ACC112 (cell line): ENCODE data around the gene MEGF8.

Experiments
- H2AFZ ChIP-seq: fragments of 200-600 bp; sonication (generic); one replicate; pipeline ENCODE4 v1.6.0; 2017; ENCODE audit warnings: antibody characterized with exemption, low read length; ENCODE audit not compliant: unreplicated experiment
- H3K27ac ChIP-seq: fragments of 200-600 bp; sonication (generic); 2 replicates; pipeline ENCODE4 v1.5.1; 2014; ENCODE audit warnings: low read depth, mild to moderate bottlenecking, antibody characterized with exemption, low read length, moderate library complexity
- H3K27me3 ChIP-seq: fragments of 200-600 bp; sonication (generic); 2 replicates; pipeline ENCODE4 v1.6.1; 2014; ENCODE audit warnings: mild to moderate bottlenecking, antibody characterized with exemption, low read length, moderate library complexity, mixed read lengths; ENCODE audit not compliant: insufficient read depth
- H3K36me3 ChIP-seq: fragments of 200-600 bp; sonication (generic); 2 replicates; pipeline ENCODE4 v1.6.1; 2016; ENCODE audit warnings: mild to moderate bottlenecking, antibody characterized with exemption, low read length, moderate library complexity, mixed read lengths; ENCODE audit not compliant: insufficient read depth
- H3K4me1 ChIP-seq: fragments of 200-600 bp; sonication (generic); one replicate; pipeline ENCODE4 v1.6.1; 2016; ENCODE audit warnings: low read length, mixed read lengths; ENCODE audit not compliant: insufficient read depth, unreplicated experiment, control insufficient read depth
- H3K4me3 ChIP-seq: fragments of 200-600 bp; sonication (generic); 2 replicates; pipeline ENCODE4 v1.5.1; 2014; ENCODE audit warnings: mild to moderate bottlenecking, low read depth, low read length
- H3K79me2 ChIP-seq: fragments of 200-600 bp; sonication (generic); one replicate; pipeline ENCODE4 v1.6.0; 2016; ENCODE audit warnings: low read length; ENCODE audit not compliant: control insufficient read depth, unreplicated experiment, insufficient read depth

The MEGF8 gene

GRCh38 chr19:42287827-42288107, 37.7 kb upstream of the MEGF8 start:
- 0 out of 2 replicates have a peak, but pooled peaks cover 5% of the 10 kb centered on the region for H3K36me3 ChIP-seq

GRCh38 chr19:42288387-42288786, 37.0 kb upstream of the MEGF8 start:
- Histone ChIP-seq H3K4me3 (no peak overlapping the region), H3K36me3 (0 out of 2 replicates have a peak, but pooled peaks cover 5% of the 10 kb centered on the region), H3K27me3 (no peaks in the 10 kb centered on the region), H2AFZ (no peak overlapping the region), H3K27ac (no peak overlapping the region), H3K79me2 (peaks cover 10% of the 10 kb centered on the region), H3K4me1 (peaks cover 18% of the 10 kb centered on the region)

More at GRCh38 chr19:42287827-42288107, 37.7 kb upstream of the MEGF8 start:
- Histone ChIP-seq H3K27me3 (no peaks in the 10 kb centered on the region), H3K4me1 (peaks cover 24% of the 10 kb centered on the region), H2AFZ (no peak overlapping the region), H3K27ac (no peak overlapping the region), H3K4me3 (no peak overlapping the region), H3K79me2 (peaks cover 10% of the 10 kb centered on the region)

- H3K27ac ChIP-seq: no peak overlapping the region
- H3K27me3 ChIP-seq: no peaks in the 10 kb centered on the region
- no peak overlapping the region for H2AFZ ChIP-seq
- H3K4me1 ChIP-seq: peaks cover 17% of the 10 kb centered on the region
- no peak overlapping the region for H3K4me3 ChIP-seq
- H3K79me2 ChIP-seq: peaks cover 10% of the 10 kb centered on the region
- 0 out of 2 replicates have a peak, but pooled peaks cover 5% of the 10 kb centered on the region for H3K36me3 ChIP-seq
Measured at GRCh38 chr19:42288881-42289555, 36.4 kb upstream of the MEGF8 start.

GRCh38 chr19:42289556-42290041, 35.8 kb upstream of the MEGF8 start:
- Histone ChIP-seq H3K27ac (no peak overlapping the region), H3K36me3 (0 out of 2 replicates have a peak, but pooled peaks cover 5% of the 10 kb centered on the region), H3K4me1 (peaks cover 17% of the 10 kb centered on the region), H3K79me2 (peaks cover 9% of the 10 kb centered on the region), H3K4me3 (no peak overlapping the region), H3K27me3 (no peaks in the 10 kb centered on the region), H2AFZ (no peak overlapping the region)

- 0 out of 2 replicates have a peak, but pooled peaks cover 5% of the 10 kb centered on the region for H3K36me3 ChIP-seq
- no peak overlapping the region for H3K4me3 ChIP-seq
- H3K27me3 ChIP-seq: no peaks in the 10 kb centered on the region
- peaks cover 13% of the 10 kb centered on the region for H3K4me1 ChIP-seq
- no peak overlapping the region for H3K27ac ChIP-seq
- no peak overlapping the region for H2AFZ ChIP-seq
- H3K79me2 ChIP-seq: peaks cover 4% of the 10 kb centered on the region
Measured at GRCh38 chr19:42290136-42290522, 35.3 kb upstream of the MEGF8 start.

GRCh38 chr19:42290523-42291434, 34.7 kb upstream of the MEGF8 start:
- Histone ChIP-seq H3K4me3 (no peak overlapping the region), H3K36me3 (0 out of 2 replicates have a peak, but pooled peaks cover 5% of the 10 kb centered on the region), H3K27me3 (no peaks in the 10 kb centered on the region), H3K27ac (no peak overlapping the region), H3K79me2 (peaks cover 2% of the 10 kb centered on the region), H3K4me1 (peaks cover 7% of the 10 kb centered on the region), H2AFZ (no peak overlapping the region)

GRCh38 chr19:42291435-42291810, 34.0 kb upstream of the MEGF8 start:
- H3K27me3 ChIP-seq: no peaks in the 10 kb centered on the region
- H3K4me3 ChIP-seq: no peak overlapping the region
- H2AFZ ChIP-seq: no peak overlapping the region
- peaks cover under 1% of the 10 kb centered on the region for H3K4me1 ChIP-seq
- no peaks in the 10 kb centered on the region for H3K79me2 ChIP-seq
- H3K36me3 ChIP-seq: 0 out of 2 replicates have a peak, but pooled peaks cover 5% of the 10 kb centered on the region
- no peak overlapping the region for H3K27ac ChIP-seq

GRCh38 chr19:42292042-42292960, 33.1 kb upstream of the MEGF8 start:
- H3K79me2 ChIP-seq: no peaks in the 10 kb centered on the region
- no peaks in the 10 kb centered on the region for H3K4me1 ChIP-seq
- no peak overlapping the region for H3K4me3 ChIP-seq
- H2AFZ ChIP-seq: no peak overlapping the region
- 0 out of 2 replicates have a peak, but pooled peaks cover under 1% of the 10 kb centered on the region for H3K36me3 ChIP-seq
- H3K27me3 ChIP-seq: no peaks in the 10 kb centered on the region
- H3K27ac ChIP-seq: no peak overlapping the region

GRCh38 chr19:42292963-42293362, 32.5 kb upstream of the MEGF8 start:
- no peak overlapping the region for H2AFZ ChIP-seq
- H3K79me2 ChIP-seq: no peaks in the 10 kb centered on the region
- no peaks in the 10 kb centered on the region for H3K4me1 ChIP-seq
- no peak overlapping the region for H3K27ac ChIP-seq
- no peaks in the 10 kb centered on the region for H3K36me3 ChIP-seq
- H3K27me3 ChIP-seq: no peaks in the 10 kb centered on the region
- H3K4me3 ChIP-seq: no peak overlapping the region

GRCh38 chr19:42293540-42293939, 31.9 kb upstream of the MEGF8 start:
- H3K27me3 ChIP-seq: no peaks in the 10 kb centered on the region

More at GRCh38 chr19:42293540-42293939, 31.9 kb upstream of the MEGF8 start:
- Histone ChIP-seq H3K27ac (no peak overlapping the region), H3K36me3 (no peaks in the 10 kb centered on the region), H2AFZ (no peak overlapping the region), H3K4me3 (no peak overlapping the region), H3K79me2 (no peaks in the 10 kb centered on the region), H3K4me1 (no peaks in the 10 kb centered on the region)
